HG03025 (cell line): ENCODE data around the gene DHDH.
"Not testable (repeated sequence)": the region's sequence is repeated elsewhere in the genome, so short reads cannot be mapped to it uniquely, and the experiment has no call there.

Experiments
- ATAC-seq: cut with Tn5 transposase; IDR thresholded peaks from one replicate; pipeline ENCODE4 v1.9.1; 2021; ENCODE audit warnings: mild to moderate bottlenecking, moderate library complexity; ENCODE audit not compliant: unreplicated experiment, low FRiP score

DHDH gene

GRCh38 chr19:48933382-48933932 is at the start of gene DHDH:
DHDH (plus strand) TSS chr19:48933699; CDS start chr19:48933722, 23 bp downstream.
- no peak for ATAC-seq

GRCh38 chr19:48883726-48884125 is 49.8 kb upstream of the DHDH start:
- no peak for ATAC-seq

- no peak for ATAC-seq
Measured at GRCh38 chr19:48887861-48888612, 45.5 kb upstream of the DHDH start.

DNA sequence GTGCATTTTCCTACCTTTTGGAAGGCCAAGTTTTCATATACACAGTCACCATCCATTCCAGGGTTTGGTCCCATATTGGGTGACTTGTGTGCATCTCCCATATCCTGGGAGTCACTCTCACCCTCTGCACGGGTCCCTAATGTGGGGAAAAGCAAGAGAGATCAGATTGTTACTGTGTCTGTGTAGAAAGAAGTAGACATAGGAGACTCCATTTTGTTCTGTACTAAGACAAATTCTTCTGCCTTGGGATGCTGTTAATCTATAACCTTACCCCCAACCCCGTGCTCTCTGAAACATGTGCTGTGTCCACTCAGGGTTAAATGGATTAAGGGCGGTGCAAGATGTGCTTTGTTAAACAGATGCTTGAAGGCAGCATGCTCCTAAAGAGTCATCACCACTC is 44.0 kb upstream of the DHDH start:
- ATAC-seq = not testable (repeated sequence)

GRCh38 chr19:48890551-48890950 is 42.9 kb upstream of the DHDH start:
- no peak for ATAC-seq

- ATAC-seq = no peak
Measured at GRCh38 chr19:48895226-48895625, 38.3 kb upstream of the DHDH start.

DNA sequence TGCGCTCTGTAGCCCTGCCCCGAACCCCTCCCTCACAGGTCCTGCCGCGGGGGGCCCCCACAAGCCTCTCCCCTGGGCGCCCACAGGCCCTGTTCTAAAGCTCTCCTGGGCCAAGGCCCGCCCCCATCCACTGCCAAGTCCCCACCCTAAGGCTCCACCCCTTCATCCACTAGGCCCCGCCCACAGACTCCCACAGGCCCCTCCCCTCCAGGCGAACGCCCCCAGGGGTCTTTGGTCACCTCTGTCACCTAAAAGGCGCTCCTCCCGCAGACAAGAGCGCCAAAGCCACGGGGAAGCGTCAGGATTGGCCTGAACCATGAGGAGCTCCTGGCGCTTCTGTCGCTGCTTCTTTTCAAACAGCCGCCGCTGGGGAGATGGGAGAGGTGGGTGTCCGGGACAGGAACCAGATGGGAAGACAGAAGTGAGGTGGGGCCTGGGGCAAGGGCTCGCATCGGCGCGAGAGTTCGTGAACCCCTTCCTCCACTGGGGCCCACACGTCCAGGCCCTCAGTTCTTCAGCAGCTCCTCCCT is 37.2 kb upstream of the DHDH start:
- ATAC-seq = no peak

DNA sequence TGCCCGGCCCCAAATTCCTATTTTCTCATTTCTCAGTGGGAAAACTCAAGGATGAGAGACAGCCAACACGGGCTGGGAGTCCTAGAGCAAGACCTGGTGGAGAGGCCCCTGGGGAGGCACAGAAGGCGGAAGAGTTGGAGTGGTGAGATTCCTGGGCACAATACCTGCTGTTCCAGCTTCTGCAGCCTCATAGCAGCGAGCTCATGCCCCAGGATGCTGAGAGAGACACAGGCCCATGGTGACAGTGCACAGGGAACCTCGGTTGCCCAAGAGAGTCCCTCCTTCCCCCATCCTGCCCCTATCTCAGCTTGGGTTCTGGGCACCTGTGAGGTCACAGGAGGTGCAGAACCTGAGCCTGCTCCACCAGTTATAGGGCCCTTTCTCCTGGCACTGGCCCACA is 36.3 kb upstream of the DHDH start:
- no peak for ATAC-seq

GRCh38 chr19:48899386-48899749 is 34.1 kb upstream of the DHDH start:
- ATAC-seq = not testable (repeated sequence)

- ATAC-seq = peak; percentile 90
Measured at GRCh38 chr19:48899781-48900476, 33.6 kb upstream of the DHDH start, which contains the start of gene NUCB1. NUCB1 (plus strand) TSS chr19:48900312; CDS start chr19:48900797, 485 bp downstream.

DNA sequence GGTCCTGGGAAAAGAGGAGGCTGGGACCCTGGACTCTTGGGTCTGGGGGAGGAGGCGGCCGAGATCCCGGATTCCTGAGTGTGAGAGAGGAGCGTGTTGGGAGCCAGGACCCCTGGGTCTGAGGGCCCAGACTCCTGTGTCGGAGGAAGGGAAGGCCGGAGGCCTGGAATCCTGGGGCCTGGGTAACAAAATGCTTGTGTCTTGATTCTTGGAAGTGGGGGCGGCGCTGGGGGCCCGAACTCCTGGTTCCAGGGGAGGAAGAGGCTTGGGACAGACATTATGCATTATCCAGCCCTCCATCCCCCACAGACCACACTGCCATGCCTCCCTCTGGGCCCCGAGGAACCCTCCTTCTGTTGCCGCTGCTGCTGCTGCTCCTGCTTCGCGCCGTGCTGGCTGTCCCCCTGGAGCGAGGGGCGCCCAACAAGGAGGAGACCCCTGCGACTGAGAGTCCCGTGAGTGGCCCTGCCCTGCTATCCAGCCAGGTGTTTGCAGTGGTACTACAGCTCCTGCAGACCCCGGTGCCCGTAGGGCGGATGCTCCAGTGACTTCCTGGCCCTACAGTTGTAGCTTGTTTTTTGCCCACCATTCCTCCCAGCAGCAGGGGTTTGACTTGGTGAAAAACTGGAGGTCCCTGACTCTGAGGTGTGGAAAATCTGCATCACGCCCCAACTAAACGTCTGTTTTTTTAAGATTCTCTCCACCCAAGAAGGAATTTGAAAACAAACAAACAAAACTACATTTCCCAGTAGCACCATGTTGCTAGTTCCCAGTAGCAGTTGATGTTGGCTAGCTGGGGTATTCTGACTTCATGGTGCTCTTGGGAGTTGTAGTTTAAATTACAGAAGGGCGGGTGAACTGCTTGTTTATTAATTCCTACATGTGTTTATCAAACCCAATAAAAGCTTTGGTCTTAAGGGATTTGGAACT is 32.8 kb upstream of the DHDH start:
- ATAC-seq = no peak

- ATAC-seq = not testable (repeated sequence)
Measured at GRCh38 chr19:48902291-48902690, 31.2 kb upstream of the DHDH start.

GRCh38 chr19:48903788-48904187 is 29.7 kb upstream of the DHDH start:
- not testable (repeated sequence) for ATAC-seq

DNA sequence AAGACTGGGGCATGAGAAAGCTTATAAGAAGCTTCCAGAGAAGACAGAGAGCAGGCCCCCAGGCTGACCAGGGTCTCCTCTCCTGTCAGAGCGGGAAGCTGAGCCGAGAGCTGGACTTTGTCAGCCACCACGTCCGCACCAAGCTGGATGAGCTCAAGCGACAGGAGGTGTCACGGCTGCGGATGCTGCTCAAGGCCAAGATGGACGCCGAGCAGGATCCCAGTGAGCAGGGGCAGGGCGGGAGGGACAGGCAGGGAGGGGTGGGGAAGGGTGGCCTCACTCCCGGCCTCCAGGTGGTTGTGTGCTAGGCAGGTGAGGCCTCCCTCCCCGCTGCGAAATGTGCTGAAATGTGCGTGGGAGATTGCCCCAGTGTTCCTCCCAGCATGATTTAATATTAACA is 27.8 kb upstream of the DHDH start:
- ATAC-seq = no peak

DNA sequence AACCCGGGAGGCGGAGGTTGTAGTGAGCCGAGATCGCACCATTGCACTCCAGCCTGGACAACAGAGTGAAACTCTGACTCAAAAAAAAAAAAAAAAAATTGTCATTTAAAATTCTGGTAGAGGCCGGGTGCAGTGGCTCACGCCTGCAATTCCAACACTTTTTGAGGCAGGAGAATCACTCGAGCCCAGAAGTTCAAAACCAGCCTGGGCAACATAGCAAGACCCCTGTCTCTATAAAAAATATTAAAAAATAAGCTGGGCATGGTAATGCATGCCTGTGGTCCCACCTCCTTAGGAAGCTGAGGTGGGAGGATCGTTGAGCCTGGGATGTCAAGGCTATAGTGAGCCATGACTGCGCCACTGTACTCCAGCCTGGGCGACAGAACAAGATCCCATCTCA is 27.2 kb upstream of the DHDH start:
- no peak for ATAC-seq

DNA sequence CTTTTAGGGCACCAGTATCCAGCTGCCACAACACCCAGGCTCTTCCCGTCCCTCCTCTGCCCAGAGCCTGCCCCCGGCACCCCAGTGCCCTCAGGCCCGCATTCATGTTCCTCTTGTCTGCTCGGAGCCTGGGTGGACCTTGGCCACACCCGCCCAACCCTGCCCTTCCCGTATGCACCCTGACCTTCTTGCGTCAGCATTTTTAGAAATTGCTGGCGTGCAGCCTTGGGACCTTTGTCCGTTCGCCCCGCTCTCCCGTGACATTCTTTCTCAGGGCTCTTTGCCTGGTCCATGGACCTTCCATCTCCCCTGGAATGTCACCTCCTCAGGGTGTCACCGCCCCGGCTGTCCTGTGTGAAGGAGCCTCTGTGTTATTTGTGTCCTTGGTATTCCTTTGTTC is 25.8 kb upstream of the DHDH start:
- no peak for ATAC-seq

GRCh38 chr19:48909424-48910077 is 23.9 kb upstream of the DHDH start:
- not testable (repeated sequence) for ATAC-seq

DNA sequence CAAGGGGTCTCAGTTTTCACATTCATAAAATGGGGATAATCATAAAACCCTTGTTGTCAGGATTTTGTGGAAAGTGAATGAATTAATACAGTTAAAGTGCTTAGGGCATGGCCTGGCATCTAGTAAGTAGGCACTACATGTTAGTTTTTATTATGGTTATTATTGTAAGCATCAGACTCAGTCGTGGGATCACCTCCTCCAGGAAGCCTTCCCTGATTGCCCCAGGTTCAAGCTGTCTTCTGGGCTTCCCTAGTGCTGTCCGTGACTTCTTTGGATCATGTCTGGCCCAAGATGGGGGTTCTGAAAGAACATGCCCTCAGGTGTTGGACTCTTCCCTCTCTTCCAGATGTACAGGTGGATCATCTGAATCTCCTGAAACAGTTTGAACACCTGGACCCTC is 22.7 kb upstream of the DHDH start:
- ATAC-seq = no peak

- no peak for ATAC-seq
Measured at GRCh38 chr19:48913114-48913889, 20.2 kb upstream of the DHDH start.
